K562 (cell line): ENCODE data around the gene YKT6. TPM values are rescaled to one million over a fixed set of nuclear protein-coding genes. Genes with fewer than 3 reads are reported as not detected.

Source experiments
- ATF3 ChIP-seq, 2 experiments: fragments of 450-650 bp in 1 of 2; sonication (generic) in 1 of 2; formaldehyde crosslinking in 1 of 2; IDR thresholded peaks in 1 of 2; conservative IDR thresholded peaks in 1 of 2; 2 replicates each; pipeline versions ENCODE4 v1.6.1 to v1.8.1; 2016 to 2023; ENCODE audit warnings: mild to moderate bottlenecking in 2 of 2, moderate library complexity in 2 of 2, inconsistent platforms in 1 of 2, missing genetic modification reagents in 1 of 2
- CEBPB ChIP-seq: fragments of 450-650 bp; IDR thresholded peaks from 2 replicates; pipeline ENCODE4 v1.6.1; 2016; ENCODE audit warnings: missing genetic modification characterization, missing compliant biosample characterization
- CHD2 ChIP-seq: IDR thresholded peaks from 2 replicates; pipeline ENCODE4 v1.6.1; 2011; ENCODE audit warnings: low read depth, low read length
- ELK1 ChIP-seq: sonication (generic); formaldehyde crosslinking; IDR thresholded peaks from 2 replicates; pipeline ENCODE4 v1.8.1; 2022; ENCODE audit warnings: missing genetic modification reagents
- ETS2 ChIP-seq: IDR thresholded peaks from 2 replicates; pipeline ENCODE4 v1.6.1; 2016; ENCODE audit warnings: borderline replicate concordance, missing genetic modification characterization, mild to moderate bottlenecking, moderate library complexity, missing compliant biosample characterization; ENCODE audit not compliant: poor library complexity, severe bottlenecking
- FOSL1 ChIP-seq: fragments of 200-800 bp; sonication (Bioruptor generic); conservative IDR thresholded peaks from 2 replicates; pipeline ENCODE4 v1.6.1; 2016; ENCODE audit warnings: missing genetic modification characterization, missing compliant biosample characterization
- JUN ChIP-seq, 2 experiments: sonication (generic) in 1 of 2; formaldehyde crosslinking in 1 of 2; IDR thresholded peaks; 2 replicates each; pipeline versions ENCODE4 v1.6.1 to v1.8.0; 2012 to 2022; ENCODE audit warnings: borderline replicate concordance in 2 of 2, mild to moderate bottlenecking in 2 of 2, improper control_type of control experiment in 1 of 2, low read depth in 1 of 2, low read length in 1 of 2, missing genetic modification reagents in 1 of 2
- JUND ChIP-seq, 2 experiments: IDR thresholded peaks; 2 replicates in 1 of 2; 3 replicates in 1 of 2; pipeline ENCODE4 v1.6.1; 2011; ENCODE audit warnings: borderline replicate concordance in 2 of 2, low read depth in 2 of 2, low read length in 2 of 2, improper control_type of control experiment in 1 of 2, missing biosample characterization in 1 of 2, missing genetic modification characterization in 1 of 2, missing genetic modification reagents in 1 of 2
- KLF13 ChIP-seq: fragments of 450-650 bp; IDR thresholded peaks from 2 replicates; pipeline ENCODE4 v1.6.1; 2016; ENCODE audit warnings: missing genetic modification characterization, low read depth, mild to moderate bottlenecking, missing compliant biosample characterization, moderate library complexity, borderline replicate concordance
- NR2C2 ChIP-seq, 2 experiments: fragments of 200-800 bp in 1 of 2; sonication (Bioruptor generic) in 1 of 2; sonication (generic) in 1 of 2; formaldehyde crosslinking in 1 of 2; IDR thresholded peaks; 2 replicates each; pipeline versions ENCODE4 v1.6.1 to v1.8.0; 2016 to 2022; ENCODE audit warnings: mild to moderate bottlenecking in 1 of 2, missing compliant biosample characterization in 1 of 2, missing genetic modification characterization in 1 of 2, missing genetic modification reagents in 1 of 2
- PHF20 ChIP-seq: fragments of 450-650 bp; IDR thresholded peaks from 2 replicates; pipeline ENCODE4 v1.6.1; 2018; ENCODE audit not compliant: partially characterized antibody
- POLR3A ChIP-seq: IDR thresholded peaks from 2 replicates; pipeline ENCODE4 v1.6.1; 2011; ENCODE audit warnings: borderline replicate concordance, mild to moderate bottlenecking, moderate library complexity; ENCODE audit not compliant: insufficient read length, insufficient read depth; ENCODE audit errors: extremely low read depth
- PURB ChIP-seq: sonication (generic); formaldehyde crosslinking; IDR thresholded peaks from 2 replicates; pipeline ENCODE4 v1.9.0; 2021; ENCODE audit warnings: low read depth, mild to moderate bottlenecking, missing genetic modification reagents
- RFX1 ChIP-seq: fragments of 450-650 bp; IDR thresholded peaks from 2 replicates; pipeline ENCODE4 v1.6.1; 2016; ENCODE audit warnings: mild to moderate bottlenecking, moderate library complexity
- TCF15 ChIP-seq: fragments of 250-450 bp; sonication (Bioruptor Pico); IDR thresholded peaks from 2 replicates; pipeline ENCODE4 v1.8.0; 2022; ENCODE audit warnings: moderate library complexity, mild to moderate bottlenecking, inconsistent platforms
- TCF7 ChIP-seq: sonication (generic); IDR thresholded peaks from 2 replicates; pipeline ENCODE4 v1.6.1; 2016; ENCODE audit warnings: antibody characterized with exemption, borderline replicate concordance
- TRIM24 ChIP-seq, 2 experiments: fragments of 450-650 bp; IDR thresholded peaks; 2 replicates each; pipeline ENCODE4 v1.6.1; 2016
- ZNF316 ChIP-seq: fragments of 450-650 bp; IDR thresholded peaks from 2 replicates; pipeline ENCODE4 v1.6.1; 2016
- ZNF449 ChIP-seq: fragments of 250-450 bp; sonication (Bioruptor Pico); IDR thresholded peaks from 2 replicates; pipeline ENCODE4 v1.8.0; 2022; ENCODE audit warnings: moderate library complexity, mild to moderate bottlenecking, inconsistent platforms
- ZNF668 ChIP-seq: fragments of 250-450 bp; sonication (Bioruptor Pico); IDR thresholded peaks from 2 replicates; pipeline ENCODE4 v1.8.0; 2022; ENCODE audit warnings: mild to moderate bottlenecking, inconsistent platforms
- ZSCAN32 ChIP-seq: fragments of 450-650 bp; formaldehyde crosslinking; IDR thresholded peaks from 2 replicates; pipeline ENCODE4 v1.4.0; 2020; ENCODE audit warnings: mild to moderate bottlenecking, moderate library complexity
- polyA plus RNA-seq, 8 experiments: library from polyadenylated mRNA; depleted of rRNA in 4 of 8; stranded (reverse) in 5 of 8; unstranded in 3 of 8; fragments of >200 nt; fragmentation: Nextera tagmentation in 2 of 8; fragmentation: Illumina TruSeq in 1 of 8; extraction: Ambion mirVana in 2 of 8; extraction: Trizol in 1 of 8; gene quantifications; 2 replicates each; pipeline versions ENCODE4 v1.2.1 to v1.2.3, GENCODE V29; 2011 to 2014; ENCODE audit warnings: inconsistent platforms in 1 of 8, missing spikeins in 1 of 8
- total RNA-seq, 7 experiments: library from RNA; depleted of rRNA in 6 of 7; stranded (reverse); fragments of >200 nt in 6 of 7; fragmentation: Illumina TruSeq in 2 of 7; extraction: Trizol in 2 of 7; gene quantifications; 2 replicates each; pipeline versions ENCODE4 v1.2.1 to v1.2.3, GENCODE V29; 2011 to 2021; ENCODE audit warnings: low replicate concordance in 1 of 7
- TF ChIP-seq, protein P1 (sequence below): fragments of 450-650 bp; IDR thresholded peaks from 2 replicates; pipeline ENCODE4 v1.7.0; 2016; ENCODE audit warnings: borderline replicate concordance

Gene YKT6
- total and polyA plus RNA-seq, 9 of the 15 experiments (the other 6 are each of a cell fraction or from before 2014, with no cell fraction given) = 1.6 to 90.6 (median 75.1) TPM

DNA sequence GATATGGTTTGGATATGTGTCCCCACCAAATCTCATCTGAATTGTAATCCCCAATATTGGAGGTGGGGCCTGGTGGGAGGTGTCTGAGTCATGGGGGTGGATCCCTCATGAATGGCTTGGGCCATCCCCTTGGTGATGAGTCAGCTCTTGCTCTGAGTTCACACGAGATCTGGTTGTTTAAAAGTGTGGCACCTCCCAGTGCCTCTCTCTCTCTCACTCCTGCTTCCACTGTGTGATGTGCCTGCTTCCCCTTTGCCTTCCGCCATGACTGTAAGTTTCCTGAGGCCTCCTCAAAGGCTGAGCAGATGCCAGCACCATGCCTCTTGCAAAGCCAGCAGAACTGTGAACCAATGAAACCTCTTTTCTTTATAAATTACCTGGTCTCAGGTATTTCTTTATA, 6.7 kb upstream of the YKT6 start (continued):
- no peak for TF ChIP-seq ZNF449 (CRISPR knock-in tag)
- 0 out of 2 replicates have a peak, but pooled peaks have one; percentile 59 for TF ChIP-seq JUN (IDR thresholded peaks at IDR 0.05; ENCODE audit: borderline replicate concordance, low read depth, low read length)
- TF ChIP-seq JUN (CRISPR knock-in tag; IDR thresholded peaks at IDR 0.05; ENCODE audit: borderline replicate concordance) = no peak
- no peak for TF ChIP-seq RFX1
- no peak for TF ChIP-seq POLR3A
- peak; percentile 95 for TF ChIP-seq ZNF316
- TF ChIP-seq CEBPB (tag) = no peak
- no peak for TF ChIP-seq PHF20
- TF ChIP-seq ZSCAN32 (CRISPR knock-in tag) = no peak
- no peak for TF ChIP-seq ZNF668
- TF ChIP-seq TRIM24 (IDR thresholded peaks at IDR 0.05) = peak in 1 of 2 experiments; percentile 54; a peak in 2 of 4 replicates
- peak; percentile 83 for TF ChIP-seq JUND (IDR thresholded peaks at IDR 0.05; ENCODE audit: borderline replicate concordance, low read depth, low read length)
- peak; percentile 67; the same call in 1 of the 3 replicates for TF ChIP-seq JUND (tag; IDR thresholded peaks at IDR 0.05; ENCODE audit: borderline replicate concordance, low read depth, low read length)
- TF ChIP-seq, protein P1, sequence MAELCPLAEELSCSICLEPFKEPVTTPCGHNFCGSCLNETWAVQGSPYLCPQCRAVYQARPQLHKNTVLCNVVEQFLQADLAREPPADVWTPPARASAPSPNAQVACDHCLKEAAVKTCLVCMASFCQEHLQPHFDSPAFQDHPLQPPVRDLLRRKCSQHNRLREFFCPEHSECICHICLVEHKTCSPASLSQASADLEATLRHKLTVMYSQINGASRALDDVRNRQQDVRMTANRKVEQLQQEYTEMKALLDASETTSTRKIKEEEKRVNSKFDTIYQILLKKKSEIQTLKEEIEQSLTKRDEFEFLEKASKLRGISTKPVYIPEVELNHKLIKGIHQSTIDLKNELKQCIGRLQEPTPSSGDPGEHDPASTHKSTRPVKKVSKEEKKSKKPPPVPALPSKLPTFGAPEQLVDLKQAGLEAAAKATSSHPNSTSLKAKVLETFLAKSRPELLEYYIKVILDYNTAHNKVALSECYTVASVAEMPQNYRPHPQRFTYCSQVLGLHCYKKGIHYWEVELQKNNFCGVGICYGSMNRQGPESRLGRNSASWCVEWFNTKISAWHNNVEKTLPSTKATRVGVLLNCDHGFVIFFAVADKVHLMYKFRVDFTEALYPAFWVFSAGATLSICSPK = no peak
- no peak for TF ChIP-seq TCF15 (CRISPR knock-in tag)
- TF ChIP-seq CHD2 = peak; percentile 88
- no peak for TF ChIP-seq TCF7
- TF ChIP-seq NR2C2 (CRISPR knock-in tag; IDR thresholded peaks at IDR 0.05) = no peak
- TF ChIP-seq NR2C2 (tag; IDR thresholded peaks at IDR 0.05) = no peak
- TF ChIP-seq ETS2 = no peak
- TF ChIP-seq ELK1 (CRISPR knock-in tag) = no peak
- TF ChIP-seq KLF13 (tag) = no peak
- no peak for TF ChIP-seq PURB (CRISPR knock-in tag)
- peak; percentile 60 for TF ChIP-seq FOSL1 (tag)
- peak; percentile 89 for TF ChIP-seq ATF3 (IDR thresholded peaks at IDR 0.05)
- no peak for TF ChIP-seq ATF3 (CRISPR knock-in tag; conservative IDR thresholded peaks at IDR 0.05)
